Effector CD8-positive, alpha-beta T cell (primary cell): ENCODE measurements around the gene HOXB6.

ENCODE experiments used
- DNase-seq: peaks from one replicate; lab custom pipeline; 2025; lab: John Stamatoyannopoulos, UW

Gene HOXB6

GRCh38 chr17:48552466-48553189 lies 52.2 kb downstream of the HOXB6 start:
- no peak for DNase-seq

GRCh38 chr17:48551596-48552465 lies 53.0 kb downstream of the HOXB6 start:
- no peak for DNase-seq

- DNase-seq: no peak
These were observed 53.6 kb downstream of the HOXB6 start for GRCh38 chr17:48551214-48551555.

GRCh38 chr17:48550502-48551213 lies 54.1 kb downstream of the HOXB6 start:
- no peak for DNase-seq

GRCh38 chr17:48549914-48550501 lies 54.8 kb downstream of the HOXB6 start:
- no peak for DNase-seq

GRCh38 chr17:48549281-48549630 lies 55.5 kb downstream of the HOXB6 start:
- no peak for DNase-seq

- DNase-seq: no peak
These were observed 56.1 kb downstream of the HOXB6 start for GRCh38 chr17:48548523-48549280.

GRCh38 chr17:48547808-48548522 lies 56.8 kb downstream of the HOXB6 start:
- DNase-seq: no peak

- no peak for DNase-seq
These were observed 57.6 kb downstream of the HOXB6 start for GRCh38 chr17:48546924-48547807.

GRCh38 chr17:48546137-48546923 lies 58.5 kb downstream of the HOXB6 start:
- DNase-seq: no peak
